ES-I3 (cell line): ENCODE results near the gene ATXN7L1.

Experiments used
- H3K36me3 ChIP-seq: 2 replicates; pipeline ENCODE4 v1.6.1; 2013; ENCODE audit warnings: mild to moderate bottlenecking, low read length, control low read depth, moderate library complexity; ENCODE audit not compliant: insufficient read depth
- H3K4me1 ChIP-seq: 2 replicates; pipeline ENCODE4 v1.6.1; 2013; ENCODE audit warnings: mild to moderate bottlenecking, control low read depth, low read length; ENCODE audit not compliant: insufficient read depth
- H3K9ac ChIP-seq: 2 replicates; pipeline ENCODE4 v1.6.1; 2013; ENCODE audit warnings: low read depth, mild to moderate bottlenecking, low read length, moderate library complexity
- H3K9me3 ChIP-seq: 2 replicates; pipeline ENCODE4 v1.6.1; 2013; ENCODE audit warnings: mild to moderate bottlenecking, low read length, moderate library complexity; ENCODE audit not compliant: control insufficient read depth, insufficient read depth

The ATXN7L1 gene, protein sequence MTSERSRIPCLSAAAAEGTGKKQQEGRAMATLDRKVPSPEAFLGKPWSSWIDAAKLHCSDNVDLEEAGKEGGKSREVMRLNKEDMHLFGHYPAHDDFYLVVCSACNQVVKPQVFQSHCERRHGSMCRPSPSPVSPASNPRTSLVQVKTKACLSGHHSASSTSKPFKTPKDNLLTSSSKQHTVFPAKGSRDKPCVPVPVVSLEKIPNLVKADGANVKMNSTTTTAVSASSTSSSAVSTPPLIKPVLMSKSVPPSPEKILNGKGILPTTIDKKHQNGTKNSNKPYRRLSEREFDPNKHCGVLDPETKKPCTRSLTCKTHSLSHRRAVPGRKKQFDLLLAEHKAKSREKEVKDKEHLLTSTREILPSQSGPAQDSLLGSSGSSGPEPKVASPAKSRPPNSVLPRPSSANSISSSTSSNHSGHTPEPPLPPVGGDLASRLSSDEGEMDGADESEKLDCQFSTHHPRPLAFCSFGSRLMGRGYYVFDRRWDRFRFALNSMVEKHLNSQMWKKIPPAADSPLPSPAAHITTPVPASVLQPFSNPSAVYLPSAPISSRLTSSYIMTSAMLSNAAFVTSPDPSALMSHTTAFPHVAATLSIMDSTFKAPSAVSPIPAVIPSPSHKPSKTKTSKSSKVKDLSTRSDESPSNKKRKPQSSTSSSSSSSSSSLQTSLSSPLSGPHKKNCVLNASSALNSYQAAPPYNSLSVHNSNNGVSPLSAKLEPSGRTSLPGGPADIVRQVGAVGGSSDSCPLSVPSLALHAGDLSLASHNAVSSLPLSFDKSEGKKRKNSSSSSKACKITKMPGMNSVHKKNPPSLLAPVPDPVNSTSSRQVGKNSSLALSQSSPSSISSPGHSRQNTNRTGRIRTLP

DNA sequence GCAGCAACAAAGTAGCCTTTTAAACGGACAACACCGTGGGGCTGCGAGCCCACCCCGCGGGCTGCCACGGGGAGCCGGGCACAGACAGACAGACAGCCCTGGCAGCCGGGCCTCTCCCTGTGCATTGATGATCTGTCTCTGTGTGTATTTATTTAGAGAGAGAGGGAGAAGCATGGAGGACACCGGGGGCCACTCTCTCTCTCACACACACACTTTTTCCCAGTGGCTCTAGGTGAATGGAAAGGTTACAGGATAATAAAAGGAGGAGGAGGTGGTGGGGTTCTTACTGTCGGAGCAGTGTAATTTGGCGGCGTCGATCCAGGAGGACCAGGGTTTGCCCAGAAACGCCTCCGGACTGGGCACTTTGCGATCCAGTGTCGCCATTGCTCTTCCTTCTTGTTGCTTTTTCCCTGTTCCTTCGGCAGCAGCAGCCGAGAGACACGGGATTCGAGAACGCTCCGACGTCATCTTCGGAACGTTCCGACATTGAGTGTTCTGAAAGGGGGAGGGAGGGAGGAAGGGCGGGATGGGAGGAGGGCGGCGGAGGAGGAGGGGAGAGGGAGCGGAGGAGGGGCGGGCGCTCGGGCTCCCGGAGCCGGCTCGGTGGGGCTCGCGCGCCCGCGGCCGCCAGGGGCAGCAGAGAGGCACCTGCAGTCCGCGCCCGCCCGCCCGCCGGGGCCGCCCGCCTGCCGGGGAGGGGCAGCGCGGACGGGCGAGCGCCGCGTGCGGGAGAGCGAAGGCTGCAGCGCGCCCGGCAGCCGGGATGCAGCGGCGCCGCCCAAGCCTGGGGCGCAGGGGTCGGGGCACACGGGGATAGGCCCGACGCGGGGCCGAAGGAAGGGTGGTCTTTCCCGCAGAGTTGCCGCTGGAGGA is at the start of gene ATXN7L1:
ATXN7L1 (minus strand) TSS at position 509 of the 873 bp plus-strand sequence; CDS start at position 468, 41 bp downstream.
- peak within 1 kb of the TSS; percentile 84 for H3K9ac ChIP-seq
- no peaks in the 10 kb centered on the region for H3K36me3 ChIP-seq
- H3K4me1 ChIP-seq = peaks cover 15% of the 10 kb centered on the region
- H3K9me3 ChIP-seq = no peaks in the 10 kb centered on the region

DNA sequence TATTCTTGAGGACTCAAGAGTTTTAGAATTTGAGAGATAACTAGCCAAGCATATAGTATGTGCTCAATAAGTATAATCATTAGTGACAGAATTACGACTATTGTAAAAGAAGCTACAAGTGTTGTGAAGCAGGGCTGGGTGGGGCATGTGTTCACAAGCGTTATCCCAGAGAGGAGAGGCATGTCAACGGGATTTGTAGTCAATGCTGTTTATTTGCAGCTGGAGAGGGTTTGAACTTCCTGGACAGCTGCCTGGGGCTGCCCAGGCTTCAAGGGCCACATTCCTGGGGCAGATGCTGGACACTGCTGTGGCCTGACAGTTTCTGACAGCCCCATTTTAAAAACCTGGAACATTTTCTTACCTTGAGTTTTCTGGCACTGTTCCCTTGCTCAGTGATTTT is 49.7 kb upstream of the ATXN7L1 start:
- no peak overlapping the region for H3K9ac ChIP-seq
- H3K36me3 ChIP-seq = no peaks in the 10 kb centered on the region; the same call in 1 of the 2 replicates
- H3K9me3 ChIP-seq = peaks cover 7% of the 10 kb centered on the region
- no peaks in the 10 kb centered on the region for H3K4me1 ChIP-seq

DNA sequence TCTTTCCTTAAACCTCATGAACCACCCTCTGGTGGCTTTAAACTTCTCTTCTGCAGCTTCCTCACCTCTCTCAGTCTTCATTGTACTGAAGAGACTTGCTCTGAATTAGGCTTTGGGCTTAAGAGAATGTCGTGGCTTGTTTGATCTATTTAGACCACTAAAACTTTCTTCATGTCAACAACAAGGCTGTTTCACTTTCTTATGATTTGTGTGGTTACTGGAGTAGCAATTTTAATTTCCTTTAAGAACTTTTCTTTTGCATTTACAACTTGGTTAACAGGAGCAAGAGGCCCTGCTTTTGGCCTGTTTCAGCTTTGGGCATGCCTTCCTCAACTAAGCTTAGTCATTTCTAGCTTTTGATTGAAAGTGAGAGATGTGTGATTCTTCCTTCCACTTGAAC is 48.5 kb upstream of the ATXN7L1 start:
- H3K36me3 ChIP-seq = no peaks in the 10 kb centered on the region; the same call in 1 of the 2 replicates
- no peaks in the 10 kb centered on the region for H3K4me1 ChIP-seq
- H3K9ac ChIP-seq = no peak overlapping the region
- H3K9me3 ChIP-seq = peaks cover 7% of the 10 kb centered on the region

DNA sequence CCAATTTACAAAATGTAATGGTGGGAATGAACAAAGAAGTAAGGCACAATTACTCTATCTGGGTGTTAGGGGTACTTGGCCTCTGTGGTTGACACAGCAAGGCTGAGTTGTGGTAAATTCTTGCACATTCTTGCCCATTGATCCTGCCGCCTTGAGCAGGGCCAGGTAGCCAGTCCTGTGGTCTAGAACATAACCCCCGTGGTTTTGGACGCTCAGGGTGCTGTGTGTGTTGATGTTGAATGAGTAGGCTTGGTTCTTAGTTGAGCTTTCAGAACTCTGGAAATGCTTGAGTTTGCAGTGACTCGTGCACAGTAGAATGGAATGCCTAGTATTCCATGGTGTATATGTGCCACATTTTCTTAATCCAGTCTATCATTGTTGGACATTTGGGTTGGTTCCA is 44.4 kb upstream of the ATXN7L1 start:
- no peaks in the 10 kb centered on the region for H3K4me1 ChIP-seq

DNA sequence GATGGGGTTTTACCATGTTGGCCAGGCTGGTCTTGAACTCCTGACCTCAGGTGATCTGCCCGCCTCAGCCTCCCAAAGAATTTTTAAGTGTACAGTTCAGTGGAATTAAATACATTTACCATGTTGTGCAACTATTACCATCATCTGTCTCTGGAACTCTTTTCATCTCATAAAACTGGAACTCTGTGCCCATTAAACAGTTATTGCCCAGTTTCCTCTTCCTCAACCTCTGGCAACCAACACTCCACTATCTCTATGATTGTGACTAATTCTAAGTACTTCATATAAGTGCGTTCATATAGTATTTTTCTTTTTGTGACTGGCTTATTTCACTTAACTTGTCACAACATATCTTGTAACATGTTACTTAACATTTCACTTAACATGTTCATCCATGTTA is 41.3 kb upstream of the ATXN7L1 start:
- H3K36me3 ChIP-seq = no peaks in the 10 kb centered on the region; the same call in 1 of the 2 replicates

More for the DNA sequence above, 44.4 kb upstream of the ATXN7L1 start:
- Histone ChIP-seq H3K9me3 (peaks cover 7% of the 10 kb centered on the region; the same call in 1 of the 2 replicates), H3K36me3 (no peaks in the 10 kb centered on the region; the same call in 1 of the 2 replicates), H3K9ac (no peak overlapping the region)

DNA sequence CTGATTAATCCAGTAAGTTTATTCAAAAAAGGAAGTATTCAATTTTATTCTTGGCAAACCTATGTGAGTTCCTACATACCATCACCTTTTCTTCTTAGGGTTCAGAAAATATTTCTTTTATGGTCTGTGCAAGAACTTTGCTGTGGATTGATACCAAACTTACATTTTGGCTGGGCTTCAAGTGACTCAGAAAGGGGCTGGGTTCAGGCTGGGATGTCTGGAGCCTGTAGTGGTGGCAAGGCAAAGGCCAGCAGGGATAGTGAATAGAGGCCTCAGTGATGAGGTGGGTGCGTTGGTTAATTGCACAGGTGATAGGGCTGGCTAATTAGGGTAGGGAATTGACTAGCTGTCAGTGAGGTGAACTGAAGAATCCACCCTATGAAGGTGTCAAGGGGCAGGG is 40.2 kb upstream of the ATXN7L1 start:
- Histone ChIP-seq H3K9me3 (no peaks in the 10 kb centered on the region), H3K9ac (no peak overlapping the region), H3K36me3 (no peaks in the 10 kb centered on the region; the same call in 1 of the 2 replicates), H3K4me1 (no peaks in the 10 kb centered on the region)

More for the DNA sequence above, 41.3 kb upstream of the ATXN7L1 start:
- H3K9ac ChIP-seq = no peak overlapping the region
- no peaks in the 10 kb centered on the region for H3K9me3 ChIP-seq
- H3K4me1 ChIP-seq = no peaks in the 10 kb centered on the region

DNA sequence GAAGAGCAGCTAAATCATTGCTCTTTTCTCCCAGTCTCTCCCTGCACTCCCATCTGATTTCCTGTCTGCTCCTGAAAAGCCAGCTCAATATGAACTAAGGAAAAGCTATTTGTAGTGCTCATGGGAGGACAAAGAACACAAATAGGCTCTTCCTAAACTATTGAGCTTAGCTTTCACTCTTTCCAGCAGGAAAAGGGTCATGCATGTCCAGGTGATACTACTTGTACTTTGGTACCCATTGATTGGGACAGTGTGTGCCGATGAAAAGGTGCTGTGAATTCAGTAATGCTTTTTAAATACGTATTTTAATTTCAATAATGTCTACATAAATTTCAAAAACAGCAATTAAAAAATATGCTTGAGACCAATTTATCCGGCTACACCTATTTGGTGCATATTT is 37.5 kb upstream of the ATXN7L1 start:
- Histone ChIP-seq H3K36me3 (no peaks in the 10 kb centered on the region; the same call in 1 of the 2 replicates), H3K9me3 (no peaks in the 10 kb centered on the region), H3K4me1 (no peaks in the 10 kb centered on the region), H3K9ac (no peak overlapping the region)

DNA sequence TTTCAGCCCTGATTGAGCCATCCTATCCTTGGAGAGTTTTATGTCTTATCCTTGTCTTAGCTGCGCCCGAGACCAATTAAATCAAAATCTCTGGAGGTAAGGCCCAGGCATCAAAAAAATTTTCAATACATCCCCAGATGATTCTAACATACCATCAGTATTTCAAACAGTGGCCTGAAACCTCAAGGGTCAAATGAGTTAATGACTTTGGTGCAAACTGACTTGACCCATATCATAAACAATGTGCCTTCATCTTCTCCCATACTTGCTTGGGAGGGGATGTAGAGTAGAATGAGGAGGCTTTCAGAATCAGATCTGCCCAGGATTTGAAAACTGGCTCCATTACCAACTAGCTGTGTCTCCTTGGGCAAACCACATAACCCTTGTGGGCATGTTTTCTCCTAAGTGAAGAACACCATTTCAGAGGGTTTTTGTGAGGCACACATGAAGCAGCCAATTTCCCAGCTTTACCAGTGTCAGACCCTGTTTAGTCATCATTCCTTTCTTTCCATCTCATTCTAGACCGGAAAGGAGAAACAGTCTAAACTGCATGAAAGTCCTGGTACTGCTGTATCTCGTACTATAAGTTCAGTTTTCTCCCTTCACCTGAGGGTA is 35.7 kb upstream of the ATXN7L1 start:
- H3K36me3 ChIP-seq = no peaks in the 10 kb centered on the region; the same call in 1 of the 2 replicates
- H3K9me3 ChIP-seq = no peaks in the 10 kb centered on the region
- H3K9ac ChIP-seq = no peak overlapping the region
- H3K4me1 ChIP-seq = no peaks in the 10 kb centered on the region

DNA sequence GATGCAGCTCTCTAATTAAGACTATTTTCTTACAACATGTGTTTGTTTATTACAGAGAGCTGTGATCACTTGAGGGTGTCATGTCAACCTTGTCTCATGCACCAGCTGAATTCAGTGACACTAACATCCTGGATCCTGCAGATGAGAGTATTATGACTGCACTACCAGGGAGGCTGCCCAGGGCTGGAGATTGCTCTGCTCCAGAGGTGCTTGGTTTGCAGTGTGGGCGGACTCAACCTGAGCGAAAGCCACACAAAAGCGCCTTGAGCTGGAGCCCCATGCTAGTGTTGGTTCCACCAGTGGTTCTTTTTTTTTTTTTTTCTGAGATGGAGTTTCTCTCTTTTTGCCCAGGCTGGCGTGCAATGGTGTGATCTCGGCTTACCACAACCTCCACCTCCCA is 33.8 kb upstream of the ATXN7L1 start:
- Histone ChIP-seq H3K9me3 (no peaks in the 10 kb centered on the region), H3K4me1 (peaks cover 12% of the 10 kb centered on the region), H3K9ac (no peak overlapping the region), H3K36me3 (no peaks in the 10 kb centered on the region; the same call in 1 of the 2 replicates)

DNA sequence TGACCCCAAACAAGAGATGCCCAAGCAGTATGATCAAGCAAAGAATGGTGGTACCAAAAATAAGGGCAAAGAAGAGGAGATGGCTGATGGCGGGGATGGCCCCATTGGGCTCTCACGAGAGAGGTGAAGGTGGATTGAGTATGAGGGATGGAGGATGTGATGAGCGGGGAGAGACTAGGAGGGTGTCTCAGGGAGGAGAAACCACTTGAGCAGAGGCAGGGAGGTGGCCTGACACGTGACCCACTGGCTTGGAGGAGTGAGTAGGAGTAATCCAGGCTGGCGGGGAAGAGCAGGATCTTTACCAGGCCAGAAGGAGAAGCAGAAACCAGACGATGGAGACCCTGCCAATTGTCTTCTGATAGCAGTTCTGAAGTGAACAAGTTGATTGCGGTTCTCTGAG is 33.3 kb upstream of the ATXN7L1 start:
- H3K36me3 ChIP-seq = no peaks in the 10 kb centered on the region; the same call in 1 of the 2 replicates
- H3K9ac ChIP-seq = no peak overlapping the region
- H3K9me3 ChIP-seq = no peaks in the 10 kb centered on the region
- peaks cover 16% of the 10 kb centered on the region for H3K4me1 ChIP-seq

DNA sequence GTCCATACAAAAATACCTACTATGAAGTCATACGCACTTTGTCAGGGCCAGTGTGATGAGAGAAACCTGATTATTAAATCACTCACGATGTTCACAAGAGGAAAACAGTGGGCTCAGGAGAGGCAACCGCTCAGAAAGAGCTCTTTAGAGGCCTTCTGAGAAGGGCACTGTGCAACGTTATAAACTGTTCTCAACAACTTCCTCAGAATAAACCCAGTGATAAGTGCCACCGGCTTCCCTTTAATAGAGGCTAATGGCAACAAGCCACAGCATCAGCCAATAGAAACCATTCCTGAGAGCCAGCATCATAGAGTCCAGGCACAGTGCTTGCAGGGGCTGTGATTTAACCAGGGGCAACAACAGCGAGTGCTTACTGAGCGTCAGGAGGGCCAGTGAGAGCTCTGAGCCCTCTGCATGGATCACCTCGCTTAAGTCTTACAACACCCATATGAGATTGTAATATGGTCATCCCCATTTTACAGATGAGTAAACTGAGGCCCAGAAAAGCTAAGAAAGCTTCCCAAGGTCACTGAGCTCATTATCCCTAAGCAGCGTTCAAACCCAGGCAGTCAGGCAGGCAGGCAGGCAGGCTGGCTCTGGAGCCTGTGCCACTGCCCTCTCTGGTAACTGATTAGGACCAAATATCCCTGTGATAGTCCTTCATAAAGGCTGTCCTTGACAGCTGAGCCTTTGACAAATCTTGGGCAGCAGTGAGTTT is 30.9 kb upstream of the ATXN7L1 start:
- H3K9me3 ChIP-seq = no peaks in the 10 kb centered on the region
- H3K4me1 ChIP-seq = peaks cover 17% of the 10 kb centered on the region
- H3K9ac ChIP-seq = no peak overlapping the region
- no peaks in the 10 kb centered on the region for H3K36me3 ChIP-seq

DNA sequence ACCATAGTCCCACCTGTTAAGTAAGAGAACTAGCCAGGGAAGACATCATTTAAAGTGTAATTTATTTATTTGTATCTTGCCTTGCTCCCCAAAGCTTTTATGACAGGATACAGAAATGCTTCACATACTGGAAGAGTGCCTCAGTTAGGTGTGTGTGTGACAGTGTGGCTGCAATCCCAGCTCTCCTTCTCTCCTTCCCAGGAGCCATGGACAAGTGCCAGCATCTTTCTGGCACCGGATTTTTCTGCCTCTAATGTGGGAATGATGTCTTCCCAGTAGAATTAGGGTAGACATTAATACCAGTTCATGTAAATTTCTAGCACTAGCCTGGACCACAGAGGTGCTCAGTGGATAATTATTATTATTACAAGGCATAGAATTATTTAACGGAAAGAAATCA is 30.3 kb upstream of the ATXN7L1 start:
- peaks cover 17% of the 10 kb centered on the region for H3K4me1 ChIP-seq
- H3K36me3 ChIP-seq = no peaks in the 10 kb centered on the region
- H3K9ac ChIP-seq = no peak overlapping the region
- H3K9me3 ChIP-seq = no peaks in the 10 kb centered on the region

DNA sequence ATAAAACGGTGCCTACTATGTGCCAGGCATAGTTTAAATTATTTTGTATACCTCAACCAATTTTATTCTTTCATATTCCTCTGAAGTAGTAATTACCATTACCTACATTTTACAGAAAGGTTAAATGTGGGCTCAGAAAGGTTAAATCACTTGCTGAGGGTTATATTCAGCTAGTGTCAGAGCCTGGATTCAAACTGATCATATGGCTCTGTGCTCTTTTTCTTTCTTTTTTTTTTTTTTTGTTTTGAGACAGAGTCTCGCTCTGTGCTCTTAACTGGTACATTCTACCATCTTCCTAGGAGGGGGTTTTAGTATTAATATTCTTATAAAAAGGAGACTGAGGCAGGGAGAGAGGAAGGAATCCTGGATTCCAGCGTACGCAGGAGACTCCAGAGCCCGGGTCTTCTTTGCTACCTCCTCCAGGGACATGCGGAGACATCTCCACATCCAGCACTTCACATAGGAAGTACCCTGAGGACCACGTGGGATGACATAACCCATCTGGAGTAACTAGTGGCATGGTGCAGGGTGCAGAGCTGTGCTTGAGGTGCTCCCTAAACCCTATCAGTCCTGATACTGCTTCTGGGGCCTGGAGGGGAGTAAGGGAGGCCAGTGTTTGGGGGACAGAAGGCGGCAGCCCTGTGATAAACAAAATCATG is 29.6 kb upstream of the ATXN7L1 start:
- peaks cover 17% of the 10 kb centered on the region for H3K4me1 ChIP-seq
- peak overlapping the region; percentile 2 for H3K9ac ChIP-seq
- no peaks in the 10 kb centered on the region for H3K36me3 ChIP-seq
- no peaks in the 10 kb centered on the region for H3K9me3 ChIP-seq
